Measurements from ENCODE around the gene NWD2. TPM values are rescaled to one million over a fixed set of nuclear protein-coding genes. Genes with fewer than 3 reads are reported as not detected.

The NWD2 gene
- total RNA-seq, 1 experiment from 2014 or later = not detected

DNA sequence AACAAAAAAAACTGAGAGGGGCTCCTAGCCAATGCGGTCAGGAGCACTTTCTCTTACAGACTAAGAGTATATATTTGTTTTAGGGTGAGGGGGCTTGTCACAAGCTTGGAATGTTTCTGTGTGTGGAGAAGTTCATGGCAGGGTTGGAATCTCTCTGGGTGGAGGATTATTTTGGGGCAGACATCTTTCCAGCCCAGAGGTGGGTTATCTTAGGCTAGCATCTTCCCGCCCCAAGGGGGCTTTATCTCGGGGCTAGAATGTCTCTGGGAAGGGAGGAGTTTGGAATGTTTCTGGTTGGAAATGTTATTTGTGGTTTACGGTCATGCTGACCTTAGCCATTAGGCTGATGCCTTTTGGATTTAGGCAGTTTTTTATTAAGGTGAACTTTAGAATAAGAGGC, 236.0 kb downstream of the NWD2 start:
- CTCF ChIA-PET = no interaction called here
- TF ChIP-seq, protein P1, sequence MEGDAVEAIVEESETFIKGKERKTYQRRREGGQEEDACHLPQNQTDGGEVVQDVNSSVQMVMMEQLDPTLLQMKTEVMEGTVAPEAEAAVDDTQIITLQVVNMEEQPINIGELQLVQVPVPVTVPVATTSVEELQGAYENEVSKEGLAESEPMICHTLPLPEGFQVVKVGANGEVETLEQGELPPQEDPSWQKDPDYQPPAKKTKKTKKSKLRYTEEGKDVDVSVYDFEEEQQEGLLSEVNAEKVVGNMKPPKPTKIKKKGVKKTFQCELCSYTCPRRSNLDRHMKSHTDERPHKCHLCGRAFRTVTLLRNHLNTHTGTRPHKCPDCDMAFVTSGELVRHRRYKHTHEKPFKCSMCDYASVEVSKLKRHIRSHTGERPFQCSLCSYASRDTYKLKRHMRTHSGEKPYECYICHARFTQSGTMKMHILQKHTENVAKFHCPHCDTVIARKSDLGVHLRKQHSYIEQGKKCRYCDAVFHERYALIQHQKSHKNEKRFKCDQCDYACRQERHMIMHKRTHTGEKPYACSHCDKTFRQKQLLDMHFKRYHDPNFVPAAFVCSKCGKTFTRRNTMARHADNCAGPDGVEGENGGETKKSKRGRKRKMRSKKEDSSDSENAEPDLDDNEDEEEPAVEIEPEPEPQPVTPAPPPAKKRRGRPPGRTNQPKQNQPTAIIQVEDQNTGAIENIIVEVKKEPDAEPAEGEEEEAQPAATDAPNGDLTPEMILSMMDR (conservative IDR thresholded peaks at IDR 0.05; ENCODE audit: low read depth, low read length) = no peak
- no peak for TF ChIP-seq EZH2 (IDR thresholded peaks at IDR 0.05; ENCODE audit: borderline replicate concordance, low read depth, low read length, poor library complexity, severe bottlenecking)

DNA sequence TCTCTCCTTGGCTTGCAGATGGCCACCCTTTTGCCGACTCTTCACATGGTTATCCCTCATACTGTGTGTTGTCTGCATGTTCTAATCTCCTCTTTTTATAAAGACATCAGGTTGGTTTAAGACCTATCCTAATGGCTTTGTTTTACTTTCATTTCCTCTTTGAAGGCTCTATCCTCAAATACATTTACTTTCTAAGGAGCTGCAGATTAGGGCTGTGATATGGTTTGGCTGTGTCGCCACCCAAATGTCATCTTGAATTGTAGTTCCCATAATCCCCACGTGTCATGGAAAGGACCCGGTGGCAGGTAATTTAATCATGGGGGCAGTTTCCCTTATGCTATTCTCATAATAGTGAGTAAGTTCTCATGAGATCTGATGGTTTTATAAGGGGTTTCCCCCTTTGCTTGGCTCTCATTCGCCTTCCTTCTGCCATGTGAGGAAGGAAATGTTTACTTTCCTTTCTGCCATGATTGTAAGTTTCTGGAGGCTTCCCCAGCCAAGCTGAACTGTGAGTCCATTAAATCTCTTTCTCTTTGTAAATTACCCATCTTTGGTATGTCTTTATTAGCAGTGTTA, 237.1 kb downstream of the NWD2 start:
- no peak overlapping the region for H3K27ac ChIP-seq (ENCODE audit: low read depth, low read length, poor library complexity, severe bottlenecking)
- no peaks in the 10 kb centered on the region for H3K36me3 ChIP-seq (ENCODE audit: insufficient read depth, low read length, poor library complexity, severe bottlenecking)
- no peak for DNase-seq (ENCODE audit: low spot score)
- POLR2A ChIA-PET (ENCODE audit: low non-redundant PET) = no interaction called here
- H3K4me3 ChIP-seq (ENCODE audit: low read depth, low read length, poor library complexity, severe bottlenecking) = no peak overlapping the region
- no peaks in the 10 kb centered on the region for H3K4me1 ChIP-seq (ENCODE audit: insufficient read depth, low read length, poor library complexity, severe bottlenecking)
- BruUV-seq (replicated peaks) = no TSS peak
- CTCF ChIA-PET = no interaction called here
- TF ChIP-seq EZH2 (IDR thresholded peaks at IDR 0.05; ENCODE audit: borderline replicate concordance, low read depth, low read length, poor library complexity, severe bottlenecking) = no peak
- TF ChIP-seq, protein P1 (conservative IDR thresholded peaks at IDR 0.05; ENCODE audit: low read depth, low read length) = no peak
- H3K9me3 ChIP-seq (ENCODE audit: low read depth, low read length, poor library complexity, severe bottlenecking) = no peaks in the 10 kb centered on the region
- intact Hi-C loops (cut with micrococcal nuclease; ENCODE audit: unreplicated experiment) = no loop called here
- H3K27me3 ChIP-seq (replicated peaks; ENCODE audit: insufficient read depth, low read depth, low read length, poor library complexity) = peaks cover 18% of the 10 kb centered on the region

More for the DNA sequence above, 236.0 kb downstream of the NWD2 start:
- no TSS peak for BruUV-seq (replicated peaks)
- no peak overlapping the region for H3K4me3 ChIP-seq (ENCODE audit: low read depth, low read length, poor library complexity, severe bottlenecking)
- no peaks in the 10 kb centered on the region for H3K4me1 ChIP-seq (ENCODE audit: insufficient read depth, low read length, poor library complexity, severe bottlenecking)
- no peak for DNase-seq (ENCODE audit: low spot score)
- H3K27ac ChIP-seq (ENCODE audit: low read depth, low read length, poor library complexity, severe bottlenecking) = no peak overlapping the region
- intact Hi-C loops (cut with micrococcal nuclease; ENCODE audit: unreplicated experiment) = no loop called here
- H3K9me3 ChIP-seq (ENCODE audit: low read depth, low read length, poor library complexity, severe bottlenecking) = no peaks in the 10 kb centered on the region
- no peaks in the 10 kb centered on the region for H3K36me3 ChIP-seq (ENCODE audit: insufficient read depth, low read length, poor library complexity, severe bottlenecking)
- H3K27me3 ChIP-seq (replicated peaks; ENCODE audit: insufficient read depth, low read depth, low read length, poor library complexity) = peaks cover 13% of the 10 kb centered on the region
- POLR2A ChIA-PET (ENCODE audit: low non-redundant PET) = no interaction called here

DNA sequence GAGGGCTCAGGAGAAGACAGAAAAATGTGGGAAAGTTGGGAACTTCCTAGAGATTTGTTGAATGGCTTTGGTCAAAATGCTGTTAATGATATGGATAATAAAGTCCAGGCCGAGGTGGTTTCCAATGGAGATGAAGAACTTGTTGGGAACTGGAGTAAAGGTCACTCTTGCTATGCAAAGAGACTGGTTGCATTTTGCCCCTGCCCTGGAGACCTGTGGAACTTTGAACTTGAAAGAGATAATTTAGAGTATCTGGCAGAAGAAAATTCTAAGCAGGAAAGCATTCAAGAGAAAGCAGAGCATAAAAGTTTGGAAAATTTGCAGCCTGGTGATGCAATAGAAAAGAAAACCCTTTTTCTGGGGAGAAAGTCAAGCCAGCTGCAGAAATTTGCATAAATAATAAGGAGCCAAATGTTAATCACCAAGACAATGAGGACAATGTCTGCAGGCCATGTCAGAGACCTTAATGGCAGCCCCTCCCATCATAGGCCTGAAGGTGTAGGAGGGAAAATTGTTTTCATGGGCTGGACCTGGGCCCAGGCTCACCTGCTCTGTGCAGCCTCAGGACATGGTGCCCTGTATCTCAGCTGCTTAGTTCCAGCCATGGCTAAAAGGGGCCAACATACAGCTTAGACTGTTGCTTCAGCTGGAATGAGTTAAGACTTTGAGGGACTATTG, 237.8 kb downstream of the NWD2 start:
- H3K27me3 ChIP-seq (replicated peaks; ENCODE audit: insufficient read depth, low read depth, low read length, poor library complexity) = peaks cover 24% of the 10 kb centered on the region
- H3K9me3 ChIP-seq (ENCODE audit: low read depth, low read length, poor library complexity, severe bottlenecking) = no peaks in the 10 kb centered on the region
- H3K27ac ChIP-seq (ENCODE audit: low read depth, low read length, poor library complexity, severe bottlenecking) = no peak overlapping the region
- no peaks in the 10 kb centered on the region for H3K36me3 ChIP-seq (ENCODE audit: insufficient read depth, low read length, poor library complexity, severe bottlenecking)
- CTCF ChIA-PET = no interaction called here
- no peaks in the 10 kb centered on the region for H3K4me1 ChIP-seq (ENCODE audit: insufficient read depth, low read length, poor library complexity, severe bottlenecking)
- DNase-seq (ENCODE audit: low spot score) = no peak
- POLR2A ChIA-PET (ENCODE audit: low non-redundant PET) = no interaction called here
- BruUV-seq (replicated peaks) = no TSS peak
- TF ChIP-seq EZH2 (IDR thresholded peaks at IDR 0.05; ENCODE audit: borderline replicate concordance, low read depth, low read length, poor library complexity, severe bottlenecking) = no peak
- TF ChIP-seq, protein P1 (conservative IDR thresholded peaks at IDR 0.05; ENCODE audit: low read depth, low read length) = no peak
- intact Hi-C loops (cut with micrococcal nuclease; ENCODE audit: unreplicated experiment) = no loop called here
- no peak overlapping the region for H3K4me3 ChIP-seq (ENCODE audit: low read depth, low read length, poor library complexity, severe bottlenecking)
